ENCODE measurements around the gene YY1. TPM values are rescaled to one million over a fixed set of nuclear protein-coding genes. Genes with fewer than 3 reads are reported as not detected.

The YY1 gene
- total and polyA plus RNA-seq, 2 of the 8 experiments (the other 6 are each of a cell fraction or from before 2014, with no cell fraction given): 26.4 to 106 TPM

DNA sequence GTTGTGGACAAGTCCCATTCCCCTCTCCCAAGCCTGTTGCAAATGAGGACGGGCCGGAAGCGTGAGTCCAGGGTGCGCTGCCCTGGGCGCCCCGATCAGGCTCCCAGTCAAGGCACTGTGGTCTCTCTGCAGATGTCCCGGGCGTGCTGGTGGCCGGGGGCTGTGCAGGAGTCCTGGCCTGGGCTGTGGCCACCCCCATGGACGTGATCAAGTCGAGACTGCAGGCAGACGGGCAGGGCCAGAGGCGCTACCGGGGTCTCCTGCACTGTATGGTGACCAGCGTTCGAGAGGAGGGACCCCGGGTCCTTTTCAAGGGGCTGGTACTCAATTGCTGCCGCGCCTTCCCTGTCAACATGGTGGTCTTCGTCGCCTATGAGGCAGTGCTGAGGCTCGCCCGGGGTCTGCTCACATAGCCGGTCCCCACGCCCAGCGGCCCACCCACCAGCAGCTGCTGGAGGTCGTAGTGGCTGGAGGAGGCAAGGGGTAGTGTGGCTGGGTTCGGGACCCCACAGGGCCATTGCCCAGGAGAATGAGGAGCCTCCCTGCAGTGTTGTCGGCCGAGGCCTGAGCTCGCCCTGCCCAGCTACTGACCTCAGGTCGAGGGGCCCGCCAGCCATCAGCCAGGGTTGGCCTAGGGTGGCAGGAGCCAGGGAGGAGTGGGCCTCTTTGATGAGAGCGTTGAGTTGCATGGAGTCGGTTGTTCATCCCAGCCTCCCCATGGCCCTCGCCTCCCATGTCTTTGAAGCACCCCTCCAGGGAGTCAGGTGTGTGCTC lies 90.5 kb downstream of the YY1 start:
- Histone ChIP-seq H3K36me3 (ENCODE audit: control insufficient read depth in 2 of 4, insufficient read depth in 4 of 4, low read length in 3 of 4) (peaks cover 0 to 6% (median 3%) of the 10 kb centered on the region in 4 experiments; a peak in 4 of 8 replicates), H3K27ac (ENCODE audit: low read depth, low read length) (no peak overlapping the region), H2BK20ac (ENCODE audit: low read length) (no peak overlapping the region), H2BK15ac (ENCODE audit: low read length) (no peak overlapping the region), H4K20me1 (replicated peaks in 1 of 2; ENCODE audit: control insufficient read depth in 1 of 2, insufficient read depth in 2 of 2, low read length in 2 of 2) (peaks cover 0 to 1% of the 10 kb centered on the region in 2 experiments), H3K4me2 (ENCODE audit: insufficient read depth in 1 of 2, low read depth in 2 of 2, low read length in 2 of 2) (no peak overlapping the region), H4K5ac (ENCODE audit: insufficient read length, low read depth, low read length) (no peak overlapping the region), H2AFZ (ENCODE audit: low read length) (peak overlapping the region; percentile 87; the same call in 1 of the 2 replicates), H3K18ac (ENCODE audit: extremely low read depth, low read length) (no peak overlapping the region), H3K4me3 (ENCODE audit: extremely low read depth in 1 of 4, insufficient read depth in 2 of 4, low read depth in 3 of 4, low read length in 4 of 4) (no peak overlapping the region), H3K79me1 (ENCODE audit: low read depth, low read length) (no peaks in the 10 kb centered on the region), H4K91ac (replicated peaks; ENCODE audit: insufficient read length, low read length) (peak overlapping the region; percentile 37), H4K8ac (ENCODE audit: extremely low read depth, insufficient read depth, low read length) (no peak overlapping the region), H3K4me1 (replicated peaks in 1 of 4; ENCODE audit: control insufficient read depth in 3 of 4, insufficient read depth in 4 of 4, low read length in 3 of 4) (0 out of 7 replicates have a peak, but pooled peaks cover 0 to 4% (median 0%) of the 10 kb centered on the region in 4 experiments), H3K9ac (replicated peaks in 1 of 4; ENCODE audit: extremely low read depth in 1 of 4, low read depth in 3 of 4, low read length in 3 of 4) (no peak overlapping the region; a peak in 1 of 7 replicates), H2BK120ac (replicated peaks; ENCODE audit: low read depth, low read length) (no peak overlapping the region), H3K4ac (replicated peaks; ENCODE audit: insufficient read length, low read depth, low read length) (no peak overlapping the region), H3K23me2 (ENCODE audit: low read depth, low read length) (no peaks in the 10 kb centered on the region), H2BK5ac (ENCODE audit: low read depth, low read length) (no peak overlapping the region; the same call in 1 of the 2 replicates), H2BK12ac (ENCODE audit: low read depth, low read length) (no peak overlapping the region), H3K14ac (ENCODE audit: insufficient read length) (no peak overlapping the region), H3K79me2 (ENCODE audit: control insufficient read depth in 1 of 2, insufficient read depth in 2 of 2, low read length in 2 of 2) (no peaks in the 10 kb centered on the region), H3K23ac (ENCODE audit: insufficient read length) (no peak overlapping the region), H3K9me3 (ENCODE audit: insufficient read depth in 2 of 2, low read depth in 1 of 2, low read length in 1 of 2) (no peaks in the 10 kb centered on the region), H3K56ac (replicated peaks; ENCODE audit: insufficient read length, low read depth, low read length) (no peak overlapping the region), H2AK5ac (ENCODE audit: low read depth, low read length) (no peak overlapping the region), H3K27me3 (replicated peaks in 1 of 4; ENCODE audit: control insufficient read depth in 3 of 4, extremely low read depth in 1 of 4, insufficient read depth in 3 of 4, low read length in 3 of 4) (no peaks in the 10 kb centered on the region)
- 91% methylated on average over 36 of the region's 36 CpGs; no CpG with 5 or more reads in 1 of the 2 experiments for WGBS, 2 experiments (ENCODE audit: extremely low coverage in 1 of 2, insufficient coverage in 1 of 2, insufficient read length in 1 of 2, insufficient replicate concordance in 2 of 2, low coverage in 1 of 2, low lambda C conversion rate in 2 of 2, missing lambda C conversion rate in 1 of 2)
- CTCF ChIA-PET (ENCODE audit: partially characterized antibody): interaction anchor here (0.8 to 2.7 kb wide), 4 partner anchors 11 to 44 kb away, joined by 3 to 8 read pairs (median 6); no protein-coding TSS in a partner anchor
- POLR2A ChIA-PET (ENCODE audit: partially characterized antibody): interaction anchor here (1.0 to 14.6 kb wide), 7 partner anchors 8 to 43 kb away, joined by 3 to 129 read pairs (median 6); no protein-coding TSS in a partner anchor
- FAIRE-seq: no peak
- no peak for DNase-seq (ENCODE audit: low read depth in 1 of 2, low spot score in 2 of 2)
- TF ChIP-seq ASH2L (IDR thresholded peaks at IDR 0.05; ENCODE audit: low read length) (no peak), CEBPB (IDR thresholded peaks at IDR 0.05; ENCODE audit: low read depth, low read length) (no peak), RNF2 (IDR thresholded peaks at IDR 0.05; ENCODE audit: borderline replicate concordance, low read depth, low read length, missing control alignments, poor library complexity, severe bottlenecking) (no peak), SIRT6 (IDR thresholded peaks at IDR 0.05; ENCODE audit: low read length) (no peak), PHF8 (conservative IDR thresholded peaks at IDR 0.05; ENCODE audit: low read depth, low read length) (no peak), RFX5 (IDR thresholded peaks at IDR 0.05; ENCODE audit: borderline replicate concordance, low read depth, low read length) (no peak)
- TF ChIP-seq, protein P1, sequence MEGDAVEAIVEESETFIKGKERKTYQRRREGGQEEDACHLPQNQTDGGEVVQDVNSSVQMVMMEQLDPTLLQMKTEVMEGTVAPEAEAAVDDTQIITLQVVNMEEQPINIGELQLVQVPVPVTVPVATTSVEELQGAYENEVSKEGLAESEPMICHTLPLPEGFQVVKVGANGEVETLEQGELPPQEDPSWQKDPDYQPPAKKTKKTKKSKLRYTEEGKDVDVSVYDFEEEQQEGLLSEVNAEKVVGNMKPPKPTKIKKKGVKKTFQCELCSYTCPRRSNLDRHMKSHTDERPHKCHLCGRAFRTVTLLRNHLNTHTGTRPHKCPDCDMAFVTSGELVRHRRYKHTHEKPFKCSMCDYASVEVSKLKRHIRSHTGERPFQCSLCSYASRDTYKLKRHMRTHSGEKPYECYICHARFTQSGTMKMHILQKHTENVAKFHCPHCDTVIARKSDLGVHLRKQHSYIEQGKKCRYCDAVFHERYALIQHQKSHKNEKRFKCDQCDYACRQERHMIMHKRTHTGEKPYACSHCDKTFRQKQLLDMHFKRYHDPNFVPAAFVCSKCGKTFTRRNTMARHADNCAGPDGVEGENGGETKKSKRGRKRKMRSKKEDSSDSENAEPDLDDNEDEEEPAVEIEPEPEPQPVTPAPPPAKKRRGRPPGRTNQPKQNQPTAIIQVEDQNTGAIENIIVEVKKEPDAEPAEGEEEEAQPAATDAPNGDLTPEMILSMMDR (IDR thresholded peaks at IDR 0.05; ENCODE audit: control extremely low read depth in 1 of 3, insufficient read depth in 1 of 3, low read depth in 1 of 3, low read length in 3 of 3): no peak
- TF ChIP-seq, protein P2, sequence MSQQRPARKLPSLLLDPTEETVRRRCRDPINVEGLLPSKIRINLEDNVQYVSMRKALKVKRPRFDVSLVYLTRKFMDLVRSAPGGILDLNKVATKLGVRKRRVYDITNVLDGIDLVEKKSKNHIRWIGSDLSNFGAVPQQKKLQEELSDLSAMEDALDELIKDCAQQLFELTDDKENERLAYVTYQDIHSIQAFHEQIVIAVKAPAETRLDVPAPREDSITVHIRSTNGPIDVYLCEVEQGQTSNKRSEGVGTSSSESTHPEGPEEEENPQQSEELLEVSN (IDR thresholded peaks at IDR 0.05): no peak
